CD4-positive, alpha-beta T cell treated with Interleukin-15 for 1 hour (primary cell): Measurements from ENCODE around the gene GPATCH3.
A peak's percentile ranks its signal among the peaks of the same experiment; 100 is the strongest.
"Not testable (repeated sequence)": the region's sequence is repeated elsewhere in the genome, so short reads cannot be mapped to it uniquely, and the experiment has no call there.

Source experiments
- DNase-seq: peaks from one replicate; pipeline ENCODE4 v3.0.0-alpha.2; 2020

The GPATCH3 gene

GRCh38 chr1:26913389-26913753, 13.1 kb upstream of the GPATCH3 start:
- DNase-seq: no peak

DNA sequence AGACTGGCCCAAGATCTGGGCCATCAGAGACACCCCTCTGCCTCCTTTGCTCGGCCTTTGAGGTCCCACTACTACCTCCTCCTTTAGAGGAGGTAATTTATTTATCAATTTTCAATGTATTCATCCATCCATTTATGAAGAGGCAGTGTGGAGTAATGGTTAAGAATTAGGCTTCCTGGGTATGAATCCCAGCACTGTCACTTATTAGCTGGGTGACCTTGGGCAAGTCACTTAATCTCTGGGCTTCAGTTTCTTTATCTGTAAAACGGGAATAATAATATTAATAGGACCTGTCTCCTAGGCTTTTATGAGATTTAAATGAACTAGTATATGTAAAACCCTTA, 11.9 kb upstream of the GPATCH3 start:
- DNase-seq: no peak

DNA sequence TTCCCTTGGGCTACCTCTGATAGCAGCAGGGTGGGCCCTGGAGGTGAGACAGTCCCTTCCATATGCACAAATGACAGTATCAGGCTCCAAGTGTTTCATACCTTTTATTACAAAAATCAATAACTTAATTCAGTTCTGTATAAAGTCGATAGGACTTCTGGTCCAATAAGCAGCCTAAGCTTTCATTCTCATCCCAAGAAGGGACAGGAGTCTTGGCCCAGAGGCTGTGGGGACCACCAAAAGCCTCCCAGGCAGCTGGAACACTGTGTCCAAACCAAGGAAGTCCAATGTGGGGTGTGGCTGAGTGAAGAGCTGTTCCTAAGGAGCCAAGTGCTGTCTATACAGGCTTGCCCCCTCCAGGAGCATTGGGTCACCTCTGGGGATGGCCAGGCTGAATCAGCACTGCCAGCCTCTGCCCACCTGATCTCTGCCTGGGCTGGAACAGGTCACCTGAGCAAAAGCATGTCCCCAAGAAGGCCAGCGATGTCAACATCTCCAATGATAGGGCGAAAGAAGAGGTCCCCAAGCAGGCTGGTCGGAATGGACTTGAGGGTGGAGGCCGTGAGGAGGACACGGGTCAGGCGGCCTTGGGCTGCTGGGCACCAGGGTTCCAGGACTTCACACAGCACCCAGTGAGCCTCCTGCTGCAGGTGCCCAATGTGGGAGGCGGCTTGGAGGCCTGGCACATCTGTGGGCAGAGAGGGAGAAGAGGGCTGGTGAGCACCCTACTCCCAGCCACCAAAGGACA, 11.3 kb upstream of the GPATCH3 start:
- DNase-seq: no peak

- no peak for DNase-seq
Measured at GRCh38 chr1:26910343-26911160, 10.3 kb upstream of the GPATCH3 start.

- no peak for DNase-seq
Measured at GRCh38 chr1:26909951-26910342, 9.7 kb upstream of the GPATCH3 start.

- DNase-seq: no peak
Measured at GRCh38 chr1:26907071-26907917, 7.0 kb upstream of the GPATCH3 start.

- DNase-seq: no peak
Measured at GRCh38 chr1:26900815-26901511, 696 bp upstream of the GPATCH3 start.

GRCh38 chr1:26897351-26897750, 2.9 kb downstream of the GPATCH3 start:
- DNase-seq: no peak

- DNase-seq: no peak
Measured at GRCh38 chr1:26894263-26894662, 6.0 kb downstream of the GPATCH3 start.

- no peak for DNase-seq
Measured at GRCh38 chr1:26890467-26890796, 9.8 kb downstream of the GPATCH3 start.

DNA sequence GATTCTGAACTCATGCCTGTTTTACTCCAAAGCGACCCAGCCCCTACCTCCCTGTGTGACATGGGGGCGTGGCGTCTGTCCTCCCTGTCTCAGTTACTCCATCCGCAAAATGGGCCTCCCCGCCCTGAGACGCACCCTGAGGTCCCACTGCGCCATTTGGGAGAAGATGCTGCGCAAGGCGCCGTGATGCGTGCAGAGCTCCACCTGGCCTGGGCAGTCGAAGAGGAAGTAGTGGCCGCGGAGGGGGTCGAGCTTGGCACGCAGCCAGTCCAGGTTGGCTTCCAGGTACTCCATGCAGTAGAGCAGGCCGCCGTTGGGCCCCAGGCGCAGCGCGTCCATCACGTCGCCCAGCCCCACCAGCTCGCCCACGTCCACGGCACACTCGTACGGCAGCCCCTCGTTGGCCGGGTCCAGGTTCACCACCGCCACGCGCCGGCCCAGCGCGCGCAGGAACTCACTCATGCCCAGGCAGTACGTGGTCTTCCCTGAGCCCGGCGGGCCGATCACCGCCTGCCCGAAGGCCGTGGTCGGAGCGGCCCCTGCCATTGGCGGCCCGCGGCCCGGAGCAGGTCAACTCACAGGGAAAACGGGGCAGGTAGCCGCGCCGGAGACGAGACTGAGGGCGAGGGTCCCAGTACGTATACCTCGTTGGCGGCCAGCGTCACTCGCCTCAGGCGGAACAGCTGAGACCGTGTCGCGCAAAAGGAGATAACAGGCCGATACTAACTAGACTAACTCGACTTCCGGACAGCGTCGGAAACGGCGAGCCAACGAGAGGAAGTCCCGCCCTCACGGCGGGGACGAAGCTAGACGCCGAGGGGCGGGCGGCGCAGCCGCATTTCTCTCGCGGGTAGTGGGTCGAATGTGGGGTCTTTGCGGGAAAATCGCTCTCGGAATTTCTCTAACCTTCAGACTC, 10.5 kb downstream of the GPATCH3 start, which contains the start of gene GPN2:
GPN2 (minus strand) TSS at position 733 of the 916 bp plus-strand sequence; CDS start at position 546, 187 bp downstream.
- peak; percentile 80 for DNase-seq

DNA sequence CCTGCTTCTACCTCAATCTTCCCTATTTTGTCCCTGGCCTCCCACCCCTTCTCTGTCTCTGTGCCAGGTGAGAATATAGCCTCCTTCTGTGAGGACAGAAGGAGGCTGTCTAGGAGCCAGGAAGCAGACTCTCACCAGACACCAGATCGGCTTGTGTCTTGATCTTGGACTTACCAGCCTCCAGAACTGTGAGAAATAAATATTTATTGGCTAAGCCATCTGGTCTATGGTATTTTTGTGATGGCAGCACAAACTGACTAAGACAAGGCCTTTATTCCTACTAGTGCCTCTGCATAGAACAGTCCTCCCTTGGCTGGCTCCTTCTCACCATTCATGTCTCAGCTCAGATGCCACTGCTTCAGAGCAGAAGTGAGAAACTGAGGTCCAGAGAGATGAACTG, 12.0 kb downstream of the GPATCH3 start:
- no peak for DNase-seq

- DNase-seq: no peak
Measured at GRCh38 chr1:26887125-26887524, 13.1 kb downstream of the GPATCH3 start.

DNA sequence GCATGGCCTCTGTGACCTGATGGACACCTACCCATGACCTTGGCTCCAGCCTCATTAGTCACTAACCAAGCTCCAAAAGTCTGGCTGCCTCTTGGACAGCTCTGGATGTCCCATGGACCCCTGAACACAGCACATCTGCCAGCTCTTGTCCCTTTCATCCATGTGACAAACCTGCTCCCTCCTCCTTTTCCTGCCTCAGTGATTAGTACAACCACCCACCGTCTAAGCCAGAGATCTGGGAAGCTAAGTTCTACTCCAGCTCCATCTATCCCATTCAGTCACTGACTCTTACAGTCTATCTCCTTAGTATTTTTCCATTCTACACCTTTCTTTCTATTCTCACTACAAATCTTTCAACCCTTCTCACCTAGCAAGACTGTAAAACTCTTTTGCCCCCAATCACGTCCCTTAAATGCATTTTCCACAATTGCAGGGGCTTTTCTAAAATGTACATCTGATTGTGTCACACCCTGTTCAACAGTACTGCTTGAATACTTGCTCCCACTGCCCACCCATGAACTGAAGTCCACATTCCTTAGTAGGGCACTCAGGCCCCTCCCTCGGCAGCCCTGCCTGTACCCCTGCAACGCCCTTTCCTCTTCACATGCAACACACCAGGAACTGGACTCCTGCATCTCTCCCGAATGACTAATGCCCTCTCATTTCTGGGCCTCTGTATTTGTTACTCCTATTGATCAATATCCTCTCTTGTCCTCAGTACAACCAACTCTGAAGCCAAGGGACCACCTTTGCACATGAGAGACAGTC, 17.4 kb downstream of the GPATCH3 start:
- DNase-seq: no peak

GRCh38 chr1:26881611-26882010, 18.7 kb downstream of the GPATCH3 start:
- DNase-seq: not testable (repeated sequence)

DNA sequence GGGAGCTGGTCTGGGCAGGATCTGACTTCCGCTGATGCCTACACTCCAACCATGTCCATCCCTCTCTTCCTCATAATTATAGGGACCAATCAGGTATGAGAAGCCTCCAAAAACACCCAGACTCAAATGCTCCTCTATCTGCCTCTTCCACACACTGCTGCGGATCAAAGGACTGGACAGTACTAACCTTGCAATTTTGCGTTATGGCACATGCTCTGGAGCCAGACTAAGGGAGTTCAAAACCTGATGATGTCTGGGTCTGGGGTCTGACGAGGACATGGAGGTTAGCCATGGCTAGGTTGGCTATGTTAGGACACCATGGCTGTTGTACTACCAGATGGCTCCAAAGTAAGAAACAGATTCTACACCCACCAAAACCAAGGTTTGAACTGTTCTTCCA, 20.5 kb downstream of the GPATCH3 start:
- no peak for DNase-seq

DNA sequence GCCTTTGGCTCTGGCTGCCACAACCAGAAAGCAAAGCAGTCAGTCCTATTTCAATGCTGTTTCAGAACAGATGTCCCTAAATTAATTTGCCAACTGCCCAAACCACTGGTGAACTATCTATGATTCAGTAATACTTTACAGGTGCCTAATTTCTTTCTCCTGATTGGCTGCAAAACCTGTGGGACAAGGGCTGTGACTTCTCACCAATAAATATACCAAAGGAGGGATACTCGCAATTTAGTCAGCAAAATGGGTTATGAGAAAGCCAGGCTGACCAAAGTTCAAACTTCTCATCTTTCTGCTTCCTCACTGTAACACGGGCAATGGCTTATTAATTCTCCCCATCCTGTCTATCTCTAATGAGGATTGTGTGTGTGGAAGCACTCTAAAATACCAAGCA, 22.9 kb downstream of the GPATCH3 start:
- no peak for DNase-seq

GRCh38 chr1:26874896-26875295, 25.4 kb downstream of the GPATCH3 start:
- no peak for DNase-seq

GRCh38 chr1:26873097-26873496, 27.2 kb downstream of the GPATCH3 start:
- not testable (repeated sequence) for DNase-seq

DNA sequence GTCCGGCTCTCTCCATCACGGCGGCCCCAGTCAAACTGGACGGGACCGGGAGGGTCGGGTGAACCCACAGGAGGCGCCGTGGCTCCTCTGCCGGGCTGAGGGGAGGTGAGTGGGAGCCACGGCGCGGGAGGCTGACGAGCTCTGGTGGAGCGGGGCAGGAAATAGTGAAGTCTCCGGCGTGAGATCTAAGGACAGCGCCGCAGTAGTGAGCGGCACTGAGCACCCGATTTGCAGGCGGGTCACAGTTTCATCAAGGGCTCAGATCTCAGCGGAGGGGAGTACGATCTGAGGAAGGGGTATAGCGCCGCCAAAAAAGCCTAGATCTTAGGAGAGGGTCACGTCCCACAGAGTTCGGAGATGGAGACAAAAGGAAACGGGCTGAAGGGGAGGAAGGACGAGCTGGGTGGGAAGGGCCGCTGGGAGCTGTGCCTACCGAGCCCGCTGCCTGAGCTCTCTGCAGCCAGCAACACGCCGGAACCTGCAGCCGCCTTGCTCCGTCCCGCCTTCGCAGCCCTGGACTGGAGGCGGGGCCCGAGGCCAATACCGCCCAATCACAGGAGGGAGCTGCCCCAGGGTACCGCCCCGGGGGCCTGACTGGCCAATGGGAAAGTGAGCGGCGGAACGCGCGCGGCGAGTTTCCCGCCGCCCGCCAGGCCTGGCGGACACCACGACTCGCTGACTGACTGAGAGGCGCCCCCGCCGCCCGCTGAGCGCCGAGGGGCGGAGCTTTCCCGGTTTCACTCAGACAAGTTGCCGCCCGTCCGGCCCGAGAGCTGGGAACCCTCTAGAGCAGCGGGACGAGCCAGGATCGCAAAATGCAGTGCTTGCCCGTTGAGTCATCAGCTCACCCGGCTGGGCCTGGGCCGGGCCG, 35.4 kb downstream of the GPATCH3 start:
- peak; percentile 94 for DNase-seq
